Stomach smooth muscle (tissue), 2 donors: Measurements from ENCODE around the gene CGA.

Experiments used
- H3K27ac ChIP-seq: one replicate; pipeline ENCODE4 v1.7.0; 2013; ENCODE audit warnings: mild to moderate bottlenecking, low read length, inconsistent platforms
- H3K27me3 ChIP-seq, 2 donors: one replicate each; pipeline ENCODE4 v1.7.0; 2013; ENCODE audit warnings: low read length in 2 of 2; ENCODE audit not compliant: insufficient read depth in 2 of 2, control insufficient read depth in 1 of 2
- H3K36me3 ChIP-seq, 2 donors: one replicate each; pipeline ENCODE4 v1.7.0; 2013; ENCODE audit warnings: low read length in 2 of 2; ENCODE audit not compliant: control insufficient read depth in 2 of 2, insufficient read depth in 2 of 2
- H3K4me1 ChIP-seq: one replicate; pipeline ENCODE4 v1.7.0; 2013; ENCODE audit warnings: low read length; ENCODE audit not compliant: control insufficient read depth, insufficient read depth
- H3K4me3 ChIP-seq, 2 donors: one replicate each; pipeline ENCODE4 v1.7.0; 2013; ENCODE audit warnings: low read length in 2 of 2
- H3K9ac ChIP-seq, 2 donors: one replicate each; pipeline ENCODE4 v1.7.0; 2013; ENCODE audit warnings: low read length in 2 of 2, mild to moderate bottlenecking in 1 of 2
- H3K9me3 ChIP-seq, 2 donors: one replicate each; pipeline ENCODE4 v1.7.0; 2013; ENCODE audit warnings: low read length in 2 of 2; ENCODE audit not compliant: control insufficient read depth in 2 of 2
- donor health status: healthy.
- donor health status: Pancreatic carcinoma.

Gene CGA

DNA sequence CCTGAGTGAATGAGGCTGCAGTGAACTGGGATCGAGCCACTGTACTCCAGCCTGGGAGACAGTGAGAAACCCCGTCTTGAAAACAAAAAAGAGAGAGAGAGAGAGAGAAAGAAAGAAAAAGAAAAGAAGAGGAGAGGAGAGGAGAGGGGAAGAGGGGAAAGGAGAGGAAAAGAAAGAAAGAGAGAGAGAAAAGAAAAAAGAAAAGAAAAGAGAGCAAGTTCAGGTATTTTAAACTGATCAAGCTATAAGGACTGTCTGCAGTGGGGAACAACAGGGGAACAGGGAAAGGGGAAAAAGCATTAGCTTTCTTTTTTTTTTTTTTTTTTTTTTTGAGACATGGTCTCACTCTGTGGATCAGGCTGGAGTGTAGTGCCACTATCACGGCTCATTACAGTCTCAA, 2.5 kb downstream of the CGA start:
- H3K4me1 ChIP-seq, result no peaks in the 10 kb centered on the region
- H3K27me3 ChIP-seq, result no peaks in the 10 kb centered on the region
- H3K9ac ChIP-seq, result no peak overlapping the region
- H3K9me3 ChIP-seq, result no peaks in the 10 kb centered on the region
- no peaks in the 10 kb centered on the region for H3K36me3 ChIP-seq
- H3K27ac ChIP-seq, result no peak overlapping the region
- H3K4me3 ChIP-seq, result no peak overlapping the region

DNA sequence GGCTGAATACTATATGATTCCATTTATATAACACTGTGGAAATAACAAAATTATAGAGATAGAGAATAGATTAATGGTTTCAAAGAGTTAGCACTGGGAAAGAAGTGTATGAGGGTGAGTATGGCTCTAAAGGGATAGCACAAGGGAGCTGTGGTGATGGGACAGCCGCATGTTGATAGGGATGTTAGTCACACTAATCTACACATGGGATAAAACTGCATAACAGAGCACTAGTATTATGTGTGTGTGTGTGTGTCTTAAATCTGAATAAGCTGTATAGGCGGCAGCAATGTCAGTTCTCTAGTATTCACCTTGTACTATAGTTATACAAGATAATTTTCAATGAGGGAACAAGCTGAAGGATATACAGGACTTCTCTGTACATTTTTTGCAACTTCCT, 5.8 kb downstream of the CGA start:
- Histone ChIP-seq H3K4me3 (no peak overlapping the region), H3K27ac (no peak overlapping the region), H3K9me3 (no peaks in the 10 kb centered on the region), H3K27me3 (no peaks in the 10 kb centered on the region), H3K4me1 (no peaks in the 10 kb centered on the region), H3K9ac (no peak overlapping the region), H3K36me3 (no peaks in the 10 kb centered on the region)

DNA sequence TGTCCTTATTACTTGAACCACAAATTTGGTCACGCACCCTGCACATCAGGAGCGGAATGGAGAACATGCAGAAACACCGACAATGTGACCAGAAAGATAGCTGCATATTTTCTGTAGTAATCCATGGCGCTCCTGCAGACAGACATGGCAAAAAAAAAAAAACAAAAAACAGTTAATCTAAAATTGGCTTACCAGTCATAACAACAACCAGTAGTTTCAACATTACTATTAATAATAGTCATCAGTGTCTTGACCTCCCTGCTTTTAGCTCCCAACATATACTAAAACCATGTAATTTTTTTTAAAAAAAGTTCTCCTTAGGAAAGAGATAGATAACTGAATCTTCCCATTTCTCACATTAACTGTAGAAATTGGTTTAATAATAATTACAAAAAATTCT, 6.8 kb downstream of the CGA start:
- Histone ChIP-seq H3K9me3 (no peaks in the 10 kb centered on the region), H3K27me3 (no peaks in the 10 kb centered on the region), H3K27ac (no peak overlapping the region), H3K36me3 (no peaks in the 10 kb centered on the region), H3K4me1 (no peaks in the 10 kb centered on the region), H3K9ac (no peak overlapping the region), H3K4me3 (no peak overlapping the region)

DNA sequence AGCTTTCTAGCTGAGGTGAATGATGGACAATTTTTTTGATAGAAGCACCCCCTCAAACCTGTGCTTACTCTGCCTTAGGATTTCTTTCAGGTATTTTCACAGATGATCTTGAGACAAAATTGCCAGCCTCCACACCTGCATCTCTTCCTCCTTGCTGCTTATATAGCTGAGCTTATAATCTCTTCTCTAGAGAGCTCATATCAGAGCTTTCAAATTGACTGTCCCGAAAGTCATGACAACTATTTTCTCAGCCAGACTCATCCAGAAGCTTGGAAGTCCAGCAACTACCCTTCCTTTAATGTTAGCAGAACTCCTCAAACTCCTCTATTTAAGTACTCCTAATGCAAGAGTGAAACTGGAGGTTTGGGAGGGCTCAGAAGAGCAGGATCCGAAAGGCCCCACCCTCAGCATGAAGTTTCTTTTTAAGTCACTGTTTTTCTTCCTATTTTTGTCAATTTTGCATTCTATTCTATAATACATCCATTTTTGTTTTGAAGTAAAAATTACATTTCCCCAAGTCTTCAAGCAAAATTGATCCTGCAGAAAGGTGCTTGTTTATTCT, 12.7 kb downstream of the CGA start:
- H3K9ac ChIP-seq, result no peak overlapping the region
- H3K27me3 ChIP-seq, result no peaks in the 10 kb centered on the region
- no peak overlapping the region for H3K4me3 ChIP-seq
- H3K27ac ChIP-seq, result no peak overlapping the region
- no peaks in the 10 kb centered on the region for H3K36me3 ChIP-seq
- H3K4me1 ChIP-seq, result no peaks in the 10 kb centered on the region
- no peaks in the 10 kb centered on the region for H3K9me3 ChIP-seq

DNA sequence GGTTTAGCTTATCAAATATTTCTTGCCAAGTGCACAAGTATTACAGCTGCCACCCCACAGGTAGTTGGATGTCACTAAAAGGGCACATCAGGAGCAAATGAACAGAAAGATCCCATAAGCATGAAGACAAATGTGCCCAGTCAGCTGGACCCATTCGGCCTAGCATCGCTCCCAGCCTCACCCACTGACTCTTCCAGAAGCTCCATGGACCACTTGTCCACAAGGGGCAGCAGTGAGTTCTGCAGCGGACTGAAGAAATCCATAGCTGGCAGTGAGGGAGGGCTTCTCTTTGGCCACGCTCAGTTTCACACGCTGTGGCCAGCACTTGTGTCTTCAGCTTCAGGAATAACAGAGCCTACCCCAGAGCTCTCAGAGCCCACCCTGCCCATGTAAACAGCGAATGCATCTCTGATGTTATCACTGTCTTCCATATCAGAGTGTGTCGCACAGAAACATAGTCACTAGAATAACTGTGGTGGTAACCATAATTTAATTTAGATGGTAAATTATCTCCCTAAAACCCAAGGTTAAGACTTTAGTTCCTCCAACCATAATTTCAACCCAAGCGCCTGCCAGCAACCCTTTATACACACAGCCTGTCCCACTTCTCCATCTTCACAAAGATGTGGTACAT, 15.8 kb downstream of the CGA start:
- H3K36me3 ChIP-seq, result no peaks in the 10 kb centered on the region
- H3K9ac ChIP-seq, result no peak overlapping the region
- H3K4me3 ChIP-seq, result no peak overlapping the region
- no peaks in the 10 kb centered on the region for H3K27me3 ChIP-seq
- no peak overlapping the region for H3K27ac ChIP-seq
- no peaks in the 10 kb centered on the region for H3K4me1 ChIP-seq
- H3K9me3 ChIP-seq, result no peaks in the 10 kb centered on the region

DNA sequence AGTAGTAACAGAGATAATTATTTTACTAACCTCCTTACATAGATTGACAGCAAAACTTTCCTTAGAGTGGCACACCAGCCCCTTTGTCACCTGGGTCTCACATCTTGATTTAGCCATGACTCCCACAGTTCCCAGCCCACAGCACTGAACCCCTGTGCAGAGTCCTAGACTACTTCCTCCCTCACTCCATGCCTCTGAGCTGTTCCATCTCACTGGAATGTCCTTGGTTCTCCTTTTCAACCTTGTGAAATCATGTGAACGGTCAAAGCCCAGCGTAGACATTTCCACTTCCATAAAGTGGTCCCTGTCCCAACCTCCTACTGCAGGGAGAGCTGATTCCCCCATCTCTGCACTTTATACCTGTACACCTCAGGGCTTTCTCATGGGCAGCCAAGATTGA, 19.7 kb downstream of the CGA start:
- H3K27me3 ChIP-seq, result no peaks in the 10 kb centered on the region
- no peaks in the 10 kb centered on the region for H3K36me3 ChIP-seq
- H3K9me3 ChIP-seq, result no peaks in the 10 kb centered on the region
- H3K4me1 ChIP-seq, result no peaks in the 10 kb centered on the region
- H3K4me3 ChIP-seq, result no peak overlapping the region
- H3K27ac ChIP-seq, result no peak overlapping the region
- H3K9ac ChIP-seq, result no peak overlapping the region

DNA sequence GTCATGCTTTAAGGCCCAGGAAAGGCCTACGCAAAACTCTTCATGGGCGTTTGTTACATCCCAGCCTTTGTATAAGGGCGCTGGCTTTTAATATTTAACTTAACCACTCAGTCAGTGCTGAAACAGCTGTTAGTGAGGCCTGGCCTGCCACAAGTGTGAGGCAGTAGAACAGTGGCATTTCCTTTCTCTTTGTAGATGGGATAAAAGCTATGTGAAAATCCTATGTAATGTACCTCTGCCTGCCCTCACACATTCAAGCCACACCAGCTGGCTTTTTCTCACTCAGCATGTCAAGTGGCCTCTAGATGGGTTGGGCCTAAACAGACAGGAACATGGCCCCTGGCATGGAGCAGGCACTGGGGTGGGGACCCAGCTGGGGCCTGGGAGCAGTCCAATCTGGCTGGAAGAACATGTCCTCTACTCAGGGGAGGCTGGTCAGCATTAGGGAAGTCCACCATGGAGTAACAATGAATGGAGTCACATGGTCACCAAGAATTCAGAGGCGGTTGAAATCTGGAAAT, 20.7 kb downstream of the CGA start:
- Histone ChIP-seq H3K9me3 (no peaks in the 10 kb centered on the region), H3K4me1 (no peaks in the 10 kb centered on the region), H3K36me3 (no peaks in the 10 kb centered on the region), H3K9ac (no peak overlapping the region), H3K27ac (no peak overlapping the region), H3K4me3 (no peak overlapping the region), H3K27me3 (no peaks in the 10 kb centered on the region)

DNA sequence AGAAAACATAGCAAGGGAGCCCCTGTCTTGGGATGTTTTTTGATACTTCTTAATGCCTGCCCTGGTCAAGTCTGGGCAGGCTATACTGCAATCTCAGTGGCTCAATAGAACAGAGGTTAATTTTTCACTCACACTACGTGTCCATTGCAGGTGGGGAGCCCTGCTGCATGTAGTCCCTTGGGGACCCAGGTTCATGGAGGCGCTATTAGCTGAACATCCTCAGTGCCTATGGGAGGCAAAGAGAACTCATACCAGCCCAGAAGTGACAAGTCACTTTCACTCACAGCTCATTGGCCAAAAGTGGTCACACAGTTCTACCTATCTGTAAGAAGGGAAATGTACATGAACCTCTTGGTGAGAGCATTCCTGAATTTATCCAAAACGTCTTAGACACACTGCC, 23.2 kb downstream of the CGA start:
- H3K9me3 ChIP-seq, result no peaks in the 10 kb centered on the region
- H3K9ac ChIP-seq, result no peak overlapping the region
- no peaks in the 10 kb centered on the region for H3K27me3 ChIP-seq
- H3K36me3 ChIP-seq, result no peaks in the 10 kb centered on the region
- H3K4me1 ChIP-seq, result no peaks in the 10 kb centered on the region
- no peak overlapping the region for H3K27ac ChIP-seq
- no peak overlapping the region for H3K4me3 ChIP-seq

DNA sequence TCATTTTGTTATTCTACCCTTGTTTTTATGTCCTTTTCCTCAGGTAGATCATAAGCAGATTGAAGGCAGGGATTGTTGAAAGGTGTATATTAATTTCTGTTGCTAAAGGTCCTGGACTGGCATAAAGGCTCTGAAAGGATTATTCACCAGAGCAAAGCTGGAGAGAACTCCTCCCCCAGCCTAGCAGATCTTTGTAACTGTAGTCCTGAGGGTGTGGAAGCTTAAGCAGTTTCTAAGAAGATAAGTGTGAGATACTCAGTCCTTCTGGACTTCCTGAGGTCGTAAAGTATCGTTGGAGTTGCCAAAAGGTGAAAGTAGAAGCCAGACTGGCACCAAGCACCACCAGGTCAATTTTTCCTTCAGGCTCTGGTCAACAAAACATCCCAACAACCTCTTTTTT, 24.2 kb downstream of the CGA start:
- Histone ChIP-seq H3K4me1 (no peaks in the 10 kb centered on the region), H3K36me3 (no peaks in the 10 kb centered on the region), H3K9me3 (no peaks in the 10 kb centered on the region), H3K27me3 (no peaks in the 10 kb centered on the region), H3K9ac (no peak overlapping the region), H3K27ac (no peak overlapping the region), H3K4me3 (no peak overlapping the region)

DNA sequence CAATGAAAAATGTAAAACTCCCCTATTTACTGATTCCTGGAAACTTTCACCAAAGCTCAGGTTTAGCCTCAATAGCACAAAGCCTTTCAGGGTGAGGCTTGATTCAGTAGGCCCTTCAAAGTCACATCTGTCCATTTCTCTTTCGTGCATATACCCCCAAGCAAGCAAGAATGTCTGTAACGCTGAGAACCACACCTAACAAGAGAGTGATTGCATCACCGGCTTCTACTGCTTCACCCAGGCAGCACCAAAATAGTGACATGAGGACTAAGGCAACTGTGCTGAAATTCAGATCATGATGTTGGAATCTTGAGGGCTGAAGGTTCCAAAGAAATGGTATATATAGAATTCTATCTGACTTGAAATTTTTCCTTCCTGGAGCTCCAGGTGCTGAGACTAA, 26.1 kb downstream of the CGA start:
- H3K36me3 ChIP-seq, result no peaks in the 10 kb centered on the region
- no peak overlapping the region for H3K4me3 ChIP-seq
- H3K4me1 ChIP-seq, result no peaks in the 10 kb centered on the region
- no peaks in the 10 kb centered on the region for H3K27me3 ChIP-seq
- H3K9me3 ChIP-seq, result no peaks in the 10 kb centered on the region
- H3K27ac ChIP-seq, result no peak overlapping the region
- H3K9ac ChIP-seq, result no peak overlapping the region

DNA sequence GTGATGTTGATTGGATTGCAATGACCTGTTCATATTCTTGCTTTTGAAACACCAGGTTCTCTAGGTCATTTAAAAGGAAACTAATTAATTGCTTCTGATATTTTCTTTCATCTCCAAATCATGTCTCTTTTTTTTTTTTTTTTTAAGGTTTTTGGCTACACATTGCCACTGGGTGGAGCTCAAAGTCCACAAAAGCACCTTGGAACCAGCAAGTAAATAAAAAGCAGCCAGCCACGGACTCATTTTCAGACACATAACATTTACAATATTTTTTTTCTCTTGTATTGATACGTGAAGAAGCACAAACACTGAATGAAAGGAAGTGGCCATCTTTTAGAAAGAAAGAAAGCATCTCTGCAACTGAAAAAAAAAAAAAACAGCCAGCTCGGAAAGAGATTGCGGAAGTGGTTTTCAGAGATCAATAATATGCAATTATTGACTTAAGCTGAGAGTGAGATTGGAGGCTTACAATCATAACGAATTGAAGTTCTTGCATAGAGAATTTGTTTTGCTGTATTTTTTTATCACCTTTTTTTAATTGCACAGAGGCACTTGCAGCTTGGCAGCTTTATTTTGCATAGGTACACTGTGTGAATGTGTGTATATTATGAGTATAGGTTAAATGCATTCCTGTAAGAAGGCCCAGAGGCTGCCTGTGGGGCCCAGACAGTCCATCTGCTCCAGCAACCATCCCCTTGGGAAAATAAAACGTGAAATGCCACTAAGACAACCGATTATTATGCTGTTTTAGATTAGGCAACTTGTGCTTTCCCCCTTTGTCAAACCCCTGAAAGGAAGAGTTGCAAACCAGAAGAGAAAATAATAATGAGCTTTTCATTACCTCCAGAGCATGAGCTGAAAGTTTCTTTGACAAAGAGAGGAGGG, 28.2 kb downstream of the CGA start:
- Histone ChIP-seq H3K4me3 (no peak overlapping the region), H3K4me1 (no peaks in the 10 kb centered on the region), H3K36me3 (no peaks in the 10 kb centered on the region), H3K27me3 (no peaks in the 10 kb centered on the region), H3K9me3 (no peaks in the 10 kb centered on the region), H3K9ac (no peak overlapping the region), H3K27ac (no peak overlapping the region)
